Stomach (tissue), 9 donors: ENCODE measurements around the gene C16orf95. TPM values are rescaled to one million over a fixed set of nuclear protein-coding genes. Genes with fewer than 3 reads are reported as not detected.

Experiments
- DNase-seq, 2 donors: peaks; one replicate each; pipeline versions ENCODE4 v3.0.0 to v3.0.0-alpha.2; 2013 to 2019
- H3K27ac ChIP-seq, 5 donors: fragments of 200-600 bp in 4 of 5; sonication (generic) in 4 of 5; one replicate each; pipeline ENCODE4 v1.5.1; 2013 to 2019; ENCODE audit warnings: mild to moderate bottlenecking in 1 of 5, moderate library complexity in 1 of 5
- H3K27me3 ChIP-seq, 3 donors: fragments of 200-600 bp; sonication (generic); one replicate each; pipeline ENCODE4 v1.5.1; 2017 to 2019; ENCODE audit warnings: mixed run types in 1 of 3
- H3K36me3 ChIP-seq, 4 donors: fragments of 200-600 bp; sonication (generic); 1 replicate in 3 of 4; 2 replicates in 1 of 4; pipeline ENCODE4 v1.5.1; 2016 to 2019
- H3K4me1 ChIP-seq, 4 donors: fragments of 200-600 bp; sonication (generic); one replicate each; pipeline ENCODE4 v1.5.1; 2016 to 2019
- H3K4me3 ChIP-seq, 4 donors: fragments of 200-600 bp; sonication (generic) in 3 of 4; one replicate each; pipeline ENCODE4 v1.5.1; 2016 to 2019; ENCODE audit warnings: mild to moderate bottlenecking in 1 of 4
- H3K9me3 ChIP-seq, 4 donors: fragments of 200-600 bp; sonication (generic); one replicate each; pipeline ENCODE4 v1.5.1; 2016 to 2019
- CTCF ChIP-seq, 7 experiments: fragments of 450-650 bp in 4 of 7; fragments of 200-600 bp in 3 of 7; sonication (generic) in 3 of 7; IDR thresholded peaks; one replicate each; pipeline ENCODE4 v1.5.1; 2016 to 2019; ENCODE audit warnings: antibody characterized with exemption in 7 of 7, control low read depth in 2 of 7, mild to moderate bottlenecking in 1 of 7
- EP300 ChIP-seq: sonication (generic); formaldehyde crosslinking; IDR thresholded peaks from one replicate; pipeline ENCODE4 v1.6.1; 2017; ENCODE audit warnings: antibody characterized with exemption
- POLR2A ChIP-seq, 4 donors: fragments of 450-650 bp; IDR thresholded peaks; one replicate each; pipeline ENCODE4 v1.6.1; 2016; ENCODE audit warnings: antibody characterized with exemption in 4 of 4, control low read depth in 2 of 4, mild to moderate bottlenecking in 1 of 4, moderate library complexity in 1 of 4
- POLR2AphosphoS5 ChIP-seq, 3 donors: sonication (generic); formaldehyde crosslinking; IDR thresholded peaks; one replicate each; pipeline ENCODE4 v1.6.1; 2016; ENCODE audit warnings: antibody characterized with exemption in 3 of 3
- whole genome bisulfite sequencing, 5 donors: extraction: QIAGEN DNeasy Blood & Tissue Kit in 3 of 5; methylation state at CpG; one replicate each; pipeline versions ENCODE4 v1.1.5 to v1.1.7; 2013 to 2018; 5-methylcytosine and 5-hydroxymethylcytosine counted together
- intact Hi-C: fragments of 100-400 bp; cut with DNase I; formaldehyde crosslinking; loops from one replicate; pipeline ENCODE4 v1.15.1; 2023; ENCODE audit warnings: low total_unique reads
- polyA plus RNA-seq, 3 donors: library from polyadenylated mRNA; stranded (reverse); fragments of 200-250 nt; gene quantifications; one replicate each; pipeline ENCODE4 v1.2.3, GENCODE V29; 2013
- total RNA-seq, 5 donors: library from RNA; depleted of rRNA; stranded (reverse); fragments of >200 nt; gene quantifications; one replicate each; pipeline versions ENCODE4 v1.1.0 to v1.2.3, GENCODE V29; 2014 to 2016
- donor health status: healthy with polysubstance abuse.
- donor health status: Bipolar disorder and iron deficiency.
- donor health status: healthy.

The C16orf95 gene
- total and polyA plus RNA-seq, 8 donors: 0.55 to 4.9 (median 4.3) TPM; not detected in 3

GRCh38 chr16:87273471-87274030 lies 43.6 kb downstream of the C16orf95 start:
- no peaks in the 10 kb centered on the region for H3K9me3 ChIP-seq
- intact Hi-C loops: no loop called here
- TF ChIP-seq CTCF (IDR thresholded peaks at IDR 0.05): no peak
- no peak for TF ChIP-seq POLR2A (IDR thresholded peaks at IDR 0.05)
- no peak for TF ChIP-seq POLR2AphosphoS5 (IDR thresholded peaks at IDR 0.05)
- no peak for TF ChIP-seq EP300
- no peak overlapping the region for H3K4me3 ChIP-seq
- no peak overlapping the region for H3K27ac ChIP-seq
- DNase-seq: no peak
- H3K4me1 ChIP-seq: peaks cover 0 to 11% (median 6%) of the 10 kb centered on the region in 4 donors
- H3K27me3 ChIP-seq: peaks cover 0 to 4% (median 0%) of the 10 kb centered on the region in 3 donors
- WGBS, 5 donors: 92 to 97% (median 94%) methylated on average over 9 to 10 of the region's 10 CpGs
- no peaks in the 10 kb centered on the region for H3K36me3 ChIP-seq

GRCh38 chr16:87271256-87271655 lies 45.9 kb downstream of the C16orf95 start:
- Histone ChIP-seq H3K4me3 (no peak overlapping the region), H3K4me1 (no peaks in the 10 kb centered on the region), H3K27me3 (no peaks in the 10 kb centered on the region), H3K9me3 (no peaks in the 10 kb centered on the region), H3K27ac (no peak overlapping the region), H3K36me3 (no peaks in the 10 kb centered on the region)
- DNase-seq: no peak
- TF ChIP-seq POLR2AphosphoS5 (IDR thresholded peaks at IDR 0.05): no peak
- TF ChIP-seq EP300: no peak
- no peak for TF ChIP-seq POLR2A (IDR thresholded peaks at IDR 0.05)
- TF ChIP-seq CTCF (IDR thresholded peaks at IDR 0.05): no peak
- intact Hi-C loops: no loop called here
- 76 to 88% (median 82%) methylated on average over 11 of the region's 11 CpGs for WGBS, 5 donors

- H3K27me3 ChIP-seq: no peaks in the 10 kb centered on the region
- no peak overlapping the region for H3K4me3 ChIP-seq
- WGBS, 5 donors: 76 to 86% (median 82%) methylated on average over 8 of the region's 8 CpGs
- no peaks in the 10 kb centered on the region for H3K9me3 ChIP-seq
- TF ChIP-seq EP300: no peak
- TF ChIP-seq POLR2A (IDR thresholded peaks at IDR 0.05): no peak
- no peak for TF ChIP-seq POLR2AphosphoS5 (IDR thresholded peaks at IDR 0.05)
- TF ChIP-seq CTCF (IDR thresholded peaks at IDR 0.05): no peak
- no peaks in the 10 kb centered on the region for H3K4me1 ChIP-seq
- intact Hi-C loops: no loop called here
- no peak for DNase-seq
- H3K27ac ChIP-seq: no peak overlapping the region
- no peaks in the 10 kb centered on the region for H3K36me3 ChIP-seq
Observed at GRCh38 chr16:87267566-87267965, 49.6 kb downstream of the C16orf95 start.

- intact Hi-C loops: no loop called here
- no peaks in the 10 kb centered on the region for H3K36me3 ChIP-seq
- H3K4me1 ChIP-seq: no peaks in the 10 kb centered on the region
- WGBS, 5 donors: 33 to 53% (median 40%) methylated on average over 4 of the region's 4 CpGs
- no peak for TF ChIP-seq EP300
- no peak for TF ChIP-seq CTCF (IDR thresholded peaks at IDR 0.05)
- no peak for TF ChIP-seq POLR2A (IDR thresholded peaks at IDR 0.05)
- no peak for TF ChIP-seq POLR2AphosphoS5 (IDR thresholded peaks at IDR 0.05)
- H3K27me3 ChIP-seq: no peaks in the 10 kb centered on the region
- no peak overlapping the region for H3K27ac ChIP-seq
- no peaks in the 10 kb centered on the region for H3K9me3 ChIP-seq
- H3K4me3 ChIP-seq: no peak overlapping the region
- no peak for DNase-seq
Observed at GRCh38 chr16:87266846-87267245, 50.3 kb downstream of the C16orf95 start.
